Measurements from ENCODE around the gene TOP3B.

TOP3B gene, protein sequence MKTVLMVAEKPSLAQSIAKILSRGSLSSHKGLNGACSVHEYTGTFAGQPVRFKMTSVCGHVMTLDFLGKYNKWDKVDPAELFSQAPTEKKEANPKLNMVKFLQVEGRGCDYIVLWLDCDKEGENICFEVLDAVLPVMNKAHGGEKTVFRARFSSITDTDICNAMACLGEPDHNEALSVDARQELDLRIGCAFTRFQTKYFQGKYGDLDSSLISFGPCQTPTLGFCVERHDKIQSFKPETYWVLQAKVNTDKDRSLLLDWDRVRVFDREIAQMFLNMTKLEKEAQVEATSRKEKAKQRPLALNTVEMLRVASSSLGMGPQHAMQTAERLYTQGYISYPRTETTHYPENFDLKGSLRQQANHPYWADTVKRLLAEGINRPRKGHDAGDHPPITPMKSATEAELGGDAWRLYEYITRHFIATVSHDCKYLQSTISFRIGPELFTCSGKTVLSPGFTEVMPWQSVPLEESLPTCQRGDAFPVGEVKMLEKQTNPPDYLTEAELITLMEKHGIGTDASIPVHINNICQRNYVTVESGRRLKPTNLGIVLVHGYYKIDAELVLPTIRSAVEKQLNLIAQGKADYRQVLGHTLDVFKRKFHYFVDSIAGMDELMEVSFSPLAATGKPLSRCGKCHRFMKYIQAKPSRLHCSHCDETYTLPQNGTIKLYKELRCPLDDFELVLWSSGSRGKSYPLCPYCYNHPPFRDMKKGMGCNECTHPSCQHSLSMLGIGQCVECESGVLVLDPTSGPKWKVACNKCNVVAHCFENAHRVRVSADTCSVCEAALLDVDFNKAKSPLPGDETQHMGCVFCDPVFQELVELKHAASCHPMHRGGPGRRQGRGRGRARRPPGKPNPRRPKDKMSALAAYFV

DNA sequence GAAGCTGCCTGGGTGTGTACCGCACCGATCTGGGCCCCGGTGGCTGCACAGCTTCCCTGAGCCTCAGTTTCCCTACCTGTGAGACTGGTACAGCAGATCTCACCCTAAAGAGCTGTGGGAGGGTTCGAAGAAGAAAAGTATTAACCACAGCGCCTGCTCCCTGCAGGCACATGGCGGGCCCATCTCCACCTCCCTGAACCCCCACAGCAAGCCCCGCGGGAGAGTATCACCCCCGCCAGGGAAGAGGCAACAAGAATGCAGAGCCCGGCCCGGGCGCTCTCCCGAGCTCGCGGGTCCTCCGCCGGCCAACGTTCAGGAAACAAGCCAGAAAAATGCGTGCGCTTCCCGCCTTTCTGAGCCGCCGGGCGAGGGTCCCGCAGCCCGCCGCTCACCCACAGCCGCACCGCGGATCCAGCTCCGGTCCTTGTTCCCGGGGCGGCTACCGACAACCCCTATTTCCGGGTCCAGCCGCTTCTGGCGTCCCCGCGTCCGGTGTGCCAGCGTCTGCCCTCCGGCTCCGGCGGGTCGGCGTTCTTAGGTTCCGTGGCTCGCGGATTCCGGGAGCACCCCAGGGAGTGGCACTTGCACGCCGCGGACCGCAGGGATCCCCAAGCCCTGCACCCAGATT lies at the start of gene TOP3B:
Gene TOP3B, minus strand, starts transcription at position 450 of the 628 bp plus-strand sequence. CDS start 7,078 bp downstream, outside the sequence.
- DNase-seq (ENCODE audit: low read depth): peak; percentile 70

DNA sequence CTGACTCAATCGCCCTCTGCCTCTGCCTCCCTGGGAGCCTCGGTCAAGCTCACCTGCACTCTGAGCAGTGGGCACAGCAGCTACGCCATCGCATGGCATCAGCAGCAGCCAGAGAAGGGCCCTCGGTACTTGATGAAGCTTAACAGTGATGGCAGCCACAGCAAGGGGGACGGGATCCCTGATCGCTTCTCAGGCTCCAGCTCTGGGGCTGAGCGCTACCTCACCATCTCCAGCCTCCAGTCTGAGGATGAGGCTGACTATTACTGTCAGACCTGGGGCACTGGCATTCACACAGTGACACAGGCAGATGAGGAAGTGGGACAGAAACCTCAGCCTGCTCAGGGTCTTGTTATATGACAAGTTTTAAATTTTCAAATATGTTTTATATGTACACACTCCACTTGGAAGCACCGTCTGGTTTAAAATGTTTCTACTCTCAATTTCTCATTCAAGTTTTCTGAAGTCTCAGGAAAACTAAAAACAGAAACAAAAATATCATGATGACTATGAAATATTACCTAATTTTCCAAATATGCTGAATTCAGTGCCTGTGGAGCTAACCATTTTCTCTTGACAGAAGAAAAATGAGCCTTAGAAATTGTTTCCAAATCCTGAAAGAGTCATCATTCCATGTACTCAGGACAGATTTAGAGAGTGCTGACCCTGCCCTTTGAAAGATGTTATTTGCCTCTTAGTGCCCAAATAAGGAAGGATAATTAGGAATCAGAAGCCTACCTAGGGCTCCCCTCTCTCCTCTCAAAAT lies 48.8 kb upstream of the TOP3B start:
- DNase-seq (ENCODE audit: low read depth): no peak

DNA sequence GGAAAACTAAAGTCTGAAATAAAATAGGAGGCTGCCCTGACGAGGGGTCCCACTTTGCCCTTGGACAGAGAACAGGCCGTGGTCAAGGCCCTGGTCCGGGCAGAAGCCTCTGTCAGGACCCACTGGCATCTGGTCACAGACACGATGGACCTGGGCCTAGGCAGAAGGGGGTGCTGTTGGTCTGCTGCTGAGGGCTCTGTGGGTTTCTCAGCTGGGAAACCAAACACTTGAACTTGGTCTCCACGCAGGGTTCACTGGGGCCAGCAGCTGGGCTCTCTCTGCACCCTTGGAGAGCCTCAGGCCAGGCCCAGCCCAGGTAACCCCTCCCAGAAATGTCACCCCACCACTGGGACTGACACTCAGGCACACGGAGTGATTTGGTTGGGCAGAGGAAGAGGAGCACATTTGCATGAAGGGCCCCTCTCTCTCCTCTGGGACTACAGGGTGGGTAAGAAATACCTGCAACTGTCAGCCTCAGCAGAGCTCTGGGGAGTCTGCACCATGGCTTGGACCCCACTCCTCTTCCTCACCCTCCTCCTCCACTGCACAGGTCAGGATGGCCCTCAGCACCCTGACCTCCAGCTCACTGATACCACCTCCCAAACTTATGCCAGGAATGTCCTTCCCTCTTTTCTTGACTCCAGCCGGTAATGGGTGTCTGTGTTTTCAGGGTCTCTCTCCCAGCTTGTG lies 48.1 kb upstream of the TOP3B start:
- no peak for DNase-seq (ENCODE audit: low read depth)

DNA sequence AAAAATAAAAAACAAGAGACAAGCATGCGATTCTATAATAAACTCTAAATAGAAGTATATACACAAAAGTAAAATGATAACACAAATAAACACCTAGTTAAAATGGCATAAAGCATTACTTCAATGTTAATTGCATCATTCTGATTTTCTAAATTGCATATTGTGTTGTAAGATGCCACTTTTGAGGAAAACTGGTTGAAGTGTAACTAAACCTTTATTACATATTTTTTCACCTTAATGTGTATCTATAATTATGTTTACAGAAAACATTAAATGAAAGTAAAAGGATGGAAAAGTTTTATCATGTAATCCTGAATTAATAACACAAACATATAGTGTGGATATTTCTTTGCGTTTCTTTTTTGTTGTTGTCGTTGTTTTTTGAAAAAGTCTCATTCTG lies 45.4 kb upstream of the TOP3B start:
- no peak for DNase-seq (ENCODE audit: low read depth)

DNA sequence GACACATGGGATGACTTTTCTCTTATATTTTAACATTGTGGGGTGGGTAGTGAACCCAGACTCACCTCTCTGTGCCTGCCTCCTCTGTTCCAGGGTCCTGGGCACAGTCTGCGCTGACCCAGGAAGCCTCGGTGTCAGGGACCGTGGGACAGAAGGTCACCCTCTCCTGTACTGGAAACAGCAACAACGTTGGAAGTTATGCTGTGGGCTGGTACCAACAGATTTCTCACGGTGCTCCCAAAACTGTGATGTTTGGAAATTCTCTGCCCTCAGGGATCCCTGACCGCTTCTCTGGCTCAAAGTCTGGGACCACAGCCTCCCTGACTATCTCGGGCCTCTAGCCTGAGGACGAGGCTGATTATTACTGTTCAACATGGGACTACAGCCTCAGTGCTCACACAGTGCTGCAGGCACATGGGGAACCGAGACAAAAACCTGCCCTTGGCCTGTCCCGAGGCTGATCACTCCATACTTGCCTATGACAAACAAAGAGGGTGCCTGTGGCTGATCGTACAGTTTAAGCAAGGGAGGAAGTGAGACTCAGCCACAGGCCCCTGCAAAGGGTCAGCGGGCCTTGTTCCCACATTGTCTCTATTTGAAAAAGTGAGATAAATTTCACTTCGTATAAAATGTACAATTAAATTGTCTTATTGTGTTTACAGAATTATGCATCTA lies 43.7 kb upstream of the TOP3B start:
- DNase-seq (ENCODE audit: low read depth): no peak

DNA sequence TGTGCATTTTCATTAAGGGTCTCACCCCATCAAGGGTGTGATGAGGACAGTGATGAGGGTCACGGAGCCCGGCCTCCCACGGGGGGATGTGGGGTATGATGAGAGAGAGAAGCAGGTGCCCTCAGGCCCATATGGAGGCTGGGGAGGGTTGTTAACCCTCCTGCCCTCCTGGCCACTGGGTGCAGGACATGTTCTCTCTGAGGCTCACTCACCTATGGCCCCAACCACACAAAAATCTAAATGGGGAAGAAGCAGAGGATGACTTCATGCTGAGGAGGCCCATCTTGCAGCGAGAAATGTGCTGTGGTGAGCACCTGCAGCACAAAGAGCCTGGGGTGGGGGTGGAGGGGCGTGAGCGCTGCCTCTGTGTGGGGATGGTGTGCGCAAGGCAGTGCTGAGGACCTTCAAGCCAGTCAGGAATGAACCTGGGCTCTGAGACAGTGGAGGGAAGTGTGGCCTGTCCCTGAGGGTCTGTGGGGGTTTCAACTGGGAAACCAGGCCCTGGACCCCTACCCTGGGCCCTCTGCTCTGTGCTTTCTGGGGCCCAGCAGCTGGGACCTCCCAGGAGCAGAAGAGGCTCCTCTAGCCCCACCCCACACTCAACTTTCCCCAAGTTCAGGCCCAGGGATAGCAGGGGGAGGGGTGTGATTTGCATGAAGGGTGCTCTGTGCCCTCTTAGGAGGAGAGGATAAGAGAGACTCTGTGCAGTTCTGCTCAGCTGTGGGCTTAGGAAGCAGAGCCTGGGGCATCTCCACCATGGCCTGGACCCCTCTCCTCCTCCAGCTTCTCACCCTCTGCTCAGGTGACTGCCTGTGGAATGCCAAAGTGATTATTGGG lies 43.0 kb upstream of the TOP3B start:
- DNase-seq (ENCODE audit: low read depth): no peak

DNA sequence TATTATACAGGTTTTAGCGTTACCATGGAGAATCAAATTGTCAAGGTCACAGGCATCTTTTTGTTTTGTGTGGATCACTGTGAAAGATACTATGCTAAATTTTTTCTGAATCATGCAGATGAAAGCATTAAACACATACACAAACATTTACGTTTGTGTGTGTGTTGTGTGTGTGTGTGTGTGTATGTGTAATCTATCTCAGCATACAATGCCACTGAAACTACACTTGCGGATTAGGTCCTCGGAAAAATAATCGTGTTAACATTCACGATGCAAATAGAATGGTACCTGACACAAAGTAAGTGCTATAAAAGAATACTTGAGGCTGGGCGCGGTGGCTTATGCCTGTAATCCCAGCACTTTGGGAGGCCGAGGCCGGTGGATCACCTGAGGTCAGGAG lies 41.9 kb upstream of the TOP3B start:
- no peak for DNase-seq (ENCODE audit: low read depth)

DNA sequence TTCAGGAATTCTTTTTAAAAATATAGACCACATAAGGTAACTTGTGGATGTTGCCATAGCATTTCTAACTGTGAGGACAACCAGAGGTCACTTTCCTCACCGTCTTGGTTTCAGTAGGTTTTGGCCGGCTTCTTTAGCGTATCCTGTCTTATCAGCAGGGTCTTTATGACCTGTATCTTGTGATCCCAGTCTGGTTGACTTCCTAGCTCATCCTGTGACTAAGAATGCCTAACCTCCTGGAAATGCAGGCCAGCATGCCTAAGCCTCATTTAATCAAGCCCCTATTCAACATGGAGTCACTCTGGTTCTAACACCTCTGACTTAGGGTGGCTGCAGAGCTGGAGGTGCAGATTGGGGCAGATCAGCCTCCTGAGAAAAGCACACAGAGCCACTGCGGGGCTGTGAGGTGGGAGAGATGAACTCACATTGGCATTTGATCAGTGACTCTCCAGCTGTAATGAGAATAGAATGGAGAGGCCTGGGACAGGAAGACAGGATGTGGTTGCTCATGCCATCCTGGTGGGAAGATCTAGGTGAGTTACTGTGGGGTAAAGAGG lies 41.1 kb upstream of the TOP3B start:
- DNase-seq (ENCODE audit: low read depth): no peak

DNA sequence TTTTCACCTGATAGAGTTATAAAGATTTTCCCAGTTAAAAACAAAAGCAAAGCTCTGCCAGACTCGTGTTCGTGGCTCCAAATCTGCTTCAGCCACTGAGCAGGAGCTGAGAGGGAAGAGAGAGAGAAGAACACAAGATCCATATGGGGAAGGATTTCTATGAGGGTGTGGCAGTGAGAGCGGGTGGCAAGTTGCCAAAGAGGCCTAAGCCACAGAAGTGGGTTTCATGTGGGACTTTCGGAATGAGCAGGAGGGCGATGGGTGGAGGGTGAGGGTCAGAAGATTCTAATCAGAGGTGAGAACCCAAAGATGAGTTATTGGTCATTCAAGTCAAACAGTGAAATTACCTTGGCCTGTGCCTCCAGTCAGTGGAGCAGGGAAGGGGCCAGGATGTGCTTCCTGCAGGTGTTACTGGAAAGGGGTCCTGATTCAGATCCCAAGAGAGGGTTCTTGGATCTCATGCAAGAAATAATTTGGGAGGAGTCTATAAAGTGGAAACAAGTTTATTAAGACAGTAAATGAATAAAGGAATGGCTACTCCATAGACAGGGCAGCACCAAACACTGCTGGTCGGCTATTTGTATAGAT lies 40.5 kb upstream of the TOP3B start:
- DNase-seq (ENCODE audit: low read depth): no peak

DNA sequence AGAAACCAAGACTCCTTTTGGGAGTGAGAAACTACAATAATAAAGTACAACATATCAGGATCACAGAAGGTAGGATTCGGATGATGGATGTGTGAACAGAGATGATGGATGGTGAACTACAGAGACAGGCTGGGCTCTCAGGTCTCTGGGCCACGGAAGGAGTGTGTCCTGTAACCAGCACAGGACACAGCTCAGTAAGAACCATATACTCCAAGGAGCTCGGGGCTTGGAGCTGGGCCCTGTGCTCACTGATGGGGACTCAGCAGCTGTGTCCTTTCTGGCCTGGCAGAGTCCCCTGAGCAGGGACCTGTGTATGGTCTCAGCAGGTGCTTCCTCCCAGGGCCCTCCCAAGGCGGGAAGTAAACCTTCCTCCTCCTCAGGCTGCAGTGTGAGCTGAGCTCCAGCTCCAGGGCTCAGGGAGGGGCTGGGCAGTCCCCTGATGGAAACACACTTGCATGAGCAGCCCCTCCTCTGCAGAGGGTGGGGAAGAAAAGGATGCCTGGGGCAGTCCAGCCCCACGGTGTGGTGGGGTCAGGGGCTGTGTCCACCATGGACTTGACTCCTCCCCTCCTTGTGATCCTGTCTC lies 39.8 kb upstream of the TOP3B start:
- no peak for DNase-seq (ENCODE audit: low read depth)

DNA sequence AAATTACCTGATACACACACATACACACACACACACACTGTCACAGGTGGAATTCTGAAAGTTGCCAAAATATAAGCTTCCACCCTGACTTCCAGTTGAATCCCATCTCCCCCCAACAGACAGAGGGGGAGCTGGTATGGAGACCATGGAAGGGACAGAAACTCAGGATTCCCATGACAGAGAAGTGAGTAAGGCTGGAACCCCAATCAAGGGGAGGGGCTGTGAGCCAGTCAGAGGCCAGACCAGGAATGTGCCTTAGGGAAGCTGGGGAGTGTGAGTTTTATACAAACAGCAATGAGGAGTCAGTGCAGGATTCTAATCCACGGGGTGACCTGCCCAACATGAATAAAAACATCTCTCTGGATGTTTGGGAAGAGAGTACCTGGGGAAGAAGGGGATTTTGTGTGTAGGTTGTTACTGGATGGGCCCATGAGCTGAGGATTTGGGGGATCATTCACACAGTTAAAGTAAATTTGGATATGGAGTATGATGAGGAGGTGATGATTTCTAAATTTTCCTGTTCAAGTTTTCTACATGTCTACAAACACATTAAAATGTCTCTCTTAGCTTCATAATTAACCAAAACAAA lies 38.7 kb upstream of the TOP3B start:
- DNase-seq (ENCODE audit: low read depth): no peak

DNA sequence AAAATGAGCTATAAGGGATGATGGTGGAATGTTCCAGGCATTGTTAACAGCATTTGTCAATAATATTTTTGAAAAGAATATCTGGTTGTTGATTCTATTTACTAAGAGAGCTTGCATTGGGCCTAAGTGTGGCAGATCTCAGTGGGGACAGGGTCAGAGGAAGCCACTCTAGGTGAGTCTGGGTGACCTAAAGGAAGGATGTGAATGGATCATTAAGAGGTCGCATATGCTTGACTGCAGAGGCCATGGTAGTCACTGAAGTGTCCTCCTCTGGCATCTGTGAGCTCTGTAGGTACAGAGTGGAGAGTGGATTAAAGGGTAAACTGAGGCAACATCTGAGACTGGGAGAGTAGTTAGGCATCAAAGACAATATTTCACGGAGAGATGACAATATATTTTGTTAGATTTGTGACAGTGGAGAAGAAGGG lies 37.9 kb upstream of the TOP3B start:
- DNase-seq (ENCODE audit: low read depth): no peak

DNA sequence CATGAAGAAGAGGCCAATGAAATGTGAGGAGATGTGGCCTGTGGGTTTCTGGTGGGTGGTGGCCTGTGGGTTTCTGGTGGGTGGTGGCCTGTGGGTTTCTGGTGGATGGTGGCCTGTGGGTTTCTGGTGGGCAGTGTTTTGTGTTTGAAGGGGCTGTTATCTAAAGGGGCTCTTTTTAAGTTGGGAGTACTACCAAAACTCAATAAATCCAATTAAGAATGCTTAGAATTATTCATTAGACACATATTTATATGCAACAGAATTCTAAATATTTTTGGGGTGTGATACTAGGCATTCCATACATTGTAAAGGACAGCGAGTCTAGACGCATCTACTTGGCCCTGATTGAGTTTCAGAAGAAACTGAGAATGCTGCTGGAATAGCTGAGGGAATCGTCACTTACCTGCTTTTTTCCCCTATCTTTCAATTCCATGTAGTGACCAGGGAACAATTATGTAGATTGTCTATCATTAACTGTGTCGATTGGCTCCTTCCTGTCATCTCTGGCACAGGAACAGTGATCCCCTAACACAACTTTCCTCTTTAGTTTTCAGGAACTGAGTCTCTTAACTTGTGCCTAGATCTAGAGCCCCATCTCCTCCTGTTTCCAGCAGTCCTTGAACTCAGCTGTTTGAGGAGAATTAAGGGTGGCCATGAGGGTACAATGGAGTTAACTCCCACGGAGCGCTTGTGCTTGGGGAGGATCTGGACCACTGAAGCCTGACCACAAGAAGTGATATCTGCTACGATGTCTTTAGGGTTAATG lies 37.3 kb upstream of the TOP3B start:
- DNase-seq (ENCODE audit: low read depth): no peak

DNA sequence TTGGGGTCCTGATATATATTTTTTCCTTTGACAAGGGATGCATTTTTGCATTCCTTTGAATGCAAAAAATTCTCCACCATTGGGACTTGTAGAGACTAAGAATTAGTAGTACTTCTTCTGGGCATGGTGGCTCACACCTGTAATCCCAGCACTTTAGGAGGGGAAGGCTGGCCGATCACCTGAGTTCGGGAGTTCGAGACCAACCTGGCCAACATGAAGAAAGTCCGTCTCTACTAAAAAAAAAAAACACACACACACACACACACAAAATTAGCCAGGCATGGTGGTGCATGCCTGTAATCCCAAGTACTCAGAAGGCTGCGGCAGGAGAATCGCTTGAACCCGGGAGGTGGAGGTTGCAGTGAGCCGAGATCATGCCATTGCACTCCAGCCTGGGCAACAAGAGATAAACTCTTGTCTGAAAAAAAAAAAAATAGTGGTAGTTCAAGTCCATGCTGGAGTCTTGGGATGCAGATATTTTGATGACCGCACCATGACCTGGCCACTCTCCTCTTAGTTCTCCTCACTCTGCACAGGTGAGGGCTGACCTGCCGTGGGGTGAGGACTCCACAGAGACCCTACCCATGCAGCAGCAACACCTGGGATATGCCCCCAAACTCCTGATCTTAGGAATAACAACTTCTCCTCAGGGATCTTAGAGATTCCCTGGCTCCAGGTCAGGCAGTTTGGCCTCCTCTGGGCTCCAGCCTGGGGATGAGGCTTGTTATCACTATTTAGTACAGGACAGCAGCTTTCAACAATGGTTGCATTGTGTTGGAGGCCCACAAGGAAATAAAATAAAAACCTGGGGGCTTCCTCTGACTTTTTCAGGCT lies 36.5 kb upstream of the TOP3B start:
- DNase-seq (ENCODE audit: low read depth): no peak

DNA sequence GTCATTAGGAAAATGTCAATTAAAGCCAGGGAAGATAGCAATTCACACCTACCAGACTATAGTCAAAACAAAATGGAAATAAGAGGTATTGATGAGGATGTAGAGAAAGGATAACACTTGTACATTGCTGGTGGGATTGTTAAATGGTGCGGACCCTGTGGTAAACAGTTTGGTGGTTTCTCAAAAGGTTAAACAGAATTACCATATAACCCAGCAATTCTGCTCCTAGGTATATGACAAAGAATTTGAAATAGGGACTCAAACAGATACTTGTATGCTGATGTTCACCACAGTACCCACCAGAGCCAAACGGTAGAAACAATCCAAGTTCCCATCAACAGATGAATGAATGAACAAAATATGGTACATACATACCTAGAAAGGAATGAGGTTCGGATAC lies 33.0 kb upstream of the TOP3B start:
- DNase-seq (ENCODE audit: low read depth): no peak

DNA sequence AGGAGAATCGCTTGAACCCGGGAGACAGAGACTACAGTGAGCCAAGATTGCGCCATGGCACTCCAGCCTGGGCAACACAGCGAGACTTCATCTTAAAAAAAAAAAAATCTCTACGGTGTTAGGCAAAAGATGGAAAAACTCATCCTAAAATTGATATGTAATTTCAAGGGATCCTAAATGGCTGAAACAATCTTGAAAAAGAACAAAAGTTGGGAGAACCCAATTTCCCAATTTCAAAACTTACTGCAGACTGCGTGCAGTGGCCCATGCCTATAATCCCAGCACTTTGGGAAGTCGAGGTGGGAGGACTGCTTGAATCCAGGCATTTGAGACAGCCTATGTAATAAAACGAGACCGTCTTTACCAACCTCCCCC lies 31.7 kb upstream of the TOP3B start:
- DNase-seq (ENCODE audit: low read depth): no peak
